Thyroid gland (tissue), 4 donors: ENCODE data around the gene NFIA. TPM values are rescaled to one million over a fixed set of nuclear protein-coding genes. Genes with fewer than 3 reads are reported as not detected.
"Not testable (repeated sequence)": the region's sequence is repeated elsewhere in the genome, so short reads cannot be mapped to it uniquely, and the experiment has no call there.

Experiments used
- DNase-seq, 2 donors: peaks; one replicate each; pipeline ENCODE4 v3.0.0-alpha.2; 2019
- H3K27ac ChIP-seq, 3 donors: fragments of 200-600 bp; sonication (generic); 1 replicate in 2 of 3; 2 replicates in 1 of 3; pipeline ENCODE4 v1.5.1; 2016 to 2019; ENCODE audit warnings: mild to moderate bottlenecking in 1 of 3, moderate library complexity in 1 of 3
- H3K27me3 ChIP-seq: fragments of 200-600 bp; sonication (generic); one replicate; pipeline ENCODE4 v1.5.1; 2019
- H3K36me3 ChIP-seq, 2 donors: fragments of 200-600 bp; sonication (generic); one replicate each; pipeline ENCODE4 v1.5.1; 2016 to 2019
- H3K4me1 ChIP-seq, 2 donors: fragments of 200-600 bp; sonication (generic); one replicate each; pipeline ENCODE4 v1.5.1; 2017 to 2019
- H3K4me3 ChIP-seq, 3 donors: fragments of 200-600 bp; sonication (generic); replicated peaks in 1 of 3; 1 replicate in 2 of 3; 2 replicates in 1 of 3; pipeline ENCODE4 v1.5.1; 2016; ENCODE audit warnings: mild to moderate bottlenecking in 1 of 3
- H3K9me3 ChIP-seq: fragments of 200-600 bp; sonication (generic); one replicate; pipeline ENCODE4 v1.5.1; 2017
- POLR2A ChIP-seq, 2 donors: fragments of 450-650 bp; IDR thresholded peaks; one replicate each; pipeline ENCODE4 v1.6.1; 2017; ENCODE audit warnings: antibody characterized with exemption in 2 of 2, mild to moderate bottlenecking in 2 of 2, moderate library complexity in 1 of 2
- WGBS, 2 donors: methylation state at CpG; one replicate each; pipeline ENCODE4 v1.1.5; 2017; 5-methylcytosine and 5-hydroxymethylcytosine counted together
- intact Hi-C: fragments of 100-400 bp; cut with DNase I; formaldehyde crosslinking; loops from one replicate; pipeline ENCODE4 v1.15.1; 2023
- total RNA-seq, 4 donors: library from RNA; depleted of rRNA; stranded (reverse); fragments of >200 nt; gene quantifications; one replicate each; pipeline ENCODE4 v1.2.3, GENCODE V29; 2016
- TF ChIP-seq, protein P1 (sequence below), 6 experiments: fragments of 200-600 bp in 3 of 6; fragments of 450-650 bp in 3 of 6; sonication (generic) in 3 of 6; IDR thresholded peaks; one replicate each; pipeline ENCODE4 v1.5.1; 2016 to 2019; ENCODE audit warnings: antibody characterized with exemption in 6 of 6, mild to moderate bottlenecking in 2 of 6, inconsistent platforms in 1 of 6, moderate library complexity in 1 of 6

The NFIA gene
- total RNA-seq, 4 donors from 2014 or later = 105 to 149 (median 118) TPM

DNA sequence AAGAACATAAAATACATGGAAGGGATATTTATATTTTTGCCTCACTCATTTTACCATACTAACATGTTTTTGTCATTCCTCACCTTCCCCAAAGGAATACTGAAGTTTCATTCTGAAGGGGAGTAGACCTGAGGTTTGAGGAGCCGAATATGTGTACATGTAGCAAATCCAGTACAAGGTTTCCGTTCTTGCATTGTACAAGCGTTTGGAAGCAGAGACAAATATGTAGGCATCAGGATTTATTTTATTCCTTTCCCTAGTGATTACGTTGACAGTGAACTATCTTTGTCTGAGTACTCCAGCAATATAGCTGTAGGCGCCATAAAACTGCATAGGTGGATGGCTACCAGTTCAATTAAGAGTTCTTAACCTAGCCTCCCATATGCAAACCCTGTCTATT lies 191.5 kb downstream of the NFIA start:
- WGBS, 2 donors = 95% methylated on average over 5 of the region's 5 CpGs
- TF ChIP-seq, protein P1, sequence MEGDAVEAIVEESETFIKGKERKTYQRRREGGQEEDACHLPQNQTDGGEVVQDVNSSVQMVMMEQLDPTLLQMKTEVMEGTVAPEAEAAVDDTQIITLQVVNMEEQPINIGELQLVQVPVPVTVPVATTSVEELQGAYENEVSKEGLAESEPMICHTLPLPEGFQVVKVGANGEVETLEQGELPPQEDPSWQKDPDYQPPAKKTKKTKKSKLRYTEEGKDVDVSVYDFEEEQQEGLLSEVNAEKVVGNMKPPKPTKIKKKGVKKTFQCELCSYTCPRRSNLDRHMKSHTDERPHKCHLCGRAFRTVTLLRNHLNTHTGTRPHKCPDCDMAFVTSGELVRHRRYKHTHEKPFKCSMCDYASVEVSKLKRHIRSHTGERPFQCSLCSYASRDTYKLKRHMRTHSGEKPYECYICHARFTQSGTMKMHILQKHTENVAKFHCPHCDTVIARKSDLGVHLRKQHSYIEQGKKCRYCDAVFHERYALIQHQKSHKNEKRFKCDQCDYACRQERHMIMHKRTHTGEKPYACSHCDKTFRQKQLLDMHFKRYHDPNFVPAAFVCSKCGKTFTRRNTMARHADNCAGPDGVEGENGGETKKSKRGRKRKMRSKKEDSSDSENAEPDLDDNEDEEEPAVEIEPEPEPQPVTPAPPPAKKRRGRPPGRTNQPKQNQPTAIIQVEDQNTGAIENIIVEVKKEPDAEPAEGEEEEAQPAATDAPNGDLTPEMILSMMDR (IDR thresholded peaks at IDR 0.05) = no peak
- TF ChIP-seq POLR2A (IDR thresholded peaks at IDR 0.05) = no peak
- intact Hi-C loops = no loop called here
- H3K4me1 ChIP-seq = peaks cover 39 to 49% of the 10 kb centered on the region in 2 donors
- H3K36me3 ChIP-seq = no peaks in the 10 kb centered on the region
- DNase-seq = no peak
- H3K4me3 ChIP-seq = no peak overlapping the region
- no peaks in the 10 kb centered on the region for H3K27me3 ChIP-seq
- peak overlapping the region in 2 of 3 donors; percentile 29 to 56 for H3K27ac ChIP-seq
- no peaks in the 10 kb centered on the region for H3K9me3 ChIP-seq

DNA sequence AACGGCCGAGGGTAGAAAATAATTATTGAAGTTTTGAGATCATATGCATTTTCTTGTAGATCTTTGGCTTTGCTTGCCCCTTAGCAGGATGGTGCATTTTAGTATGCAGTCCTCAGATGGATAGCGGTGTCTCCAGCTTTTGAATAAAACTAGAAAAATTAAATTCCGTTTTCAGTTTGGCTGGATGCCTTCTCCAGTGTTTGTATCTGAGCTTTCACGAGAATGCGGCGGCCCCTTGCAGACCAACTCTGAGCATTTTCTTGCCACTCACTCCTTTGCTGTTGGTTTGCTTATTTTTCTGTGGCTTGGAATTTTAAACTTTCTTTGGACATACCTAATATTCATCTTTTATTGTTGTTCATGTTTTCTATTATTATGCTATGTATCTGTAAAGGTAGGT lies 192.6 kb downstream of the NFIA start:
- Histone ChIP-seq H3K4me1 (peaks cover 33 to 41% of the 10 kb centered on the region in 2 donors), H3K27ac (peak overlapping the region; percentile 7 to 56 (median 27)), H3K4me3 (no peak overlapping the region), H3K36me3 (no peaks in the 10 kb centered on the region), H3K27me3 (no peaks in the 10 kb centered on the region), H3K9me3 (no peaks in the 10 kb centered on the region)
- WGBS, 2 donors = 67 to 72% methylated on average over 7 of the region's 7 CpGs
- peak; percentile 23 to 31 for DNase-seq
- TF ChIP-seq, protein P1 (IDR thresholded peaks at IDR 0.05) = no peak
- no peak for TF ChIP-seq POLR2A (IDR thresholded peaks at IDR 0.05)
- intact Hi-C loops = no loop called here

DNA sequence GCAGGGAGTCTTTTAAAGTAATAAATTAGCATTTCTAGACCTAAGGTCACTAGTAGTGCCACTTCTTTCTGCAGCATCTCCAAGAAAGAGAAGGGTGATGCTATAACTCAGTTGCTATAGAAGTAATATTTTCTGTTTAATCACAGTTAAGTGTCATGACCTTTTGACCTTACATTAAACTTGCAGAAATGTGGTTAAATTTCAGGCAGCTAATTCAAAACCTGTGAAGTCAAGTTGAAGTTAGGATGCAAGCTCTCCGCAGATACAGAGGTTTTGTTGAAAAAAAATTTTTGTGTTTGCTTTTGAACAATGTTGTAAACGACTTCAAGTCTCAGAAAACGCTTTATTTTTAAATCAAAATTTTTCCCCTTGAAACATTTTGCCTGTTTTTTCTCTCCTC lies 193.9 kb downstream of the NFIA start:
- DNase-seq = no peak
- Histone ChIP-seq H3K4me1 (peaks cover 29 to 40% of the 10 kb centered on the region in 2 donors), H3K27ac (no peak overlapping the region)

DNA sequence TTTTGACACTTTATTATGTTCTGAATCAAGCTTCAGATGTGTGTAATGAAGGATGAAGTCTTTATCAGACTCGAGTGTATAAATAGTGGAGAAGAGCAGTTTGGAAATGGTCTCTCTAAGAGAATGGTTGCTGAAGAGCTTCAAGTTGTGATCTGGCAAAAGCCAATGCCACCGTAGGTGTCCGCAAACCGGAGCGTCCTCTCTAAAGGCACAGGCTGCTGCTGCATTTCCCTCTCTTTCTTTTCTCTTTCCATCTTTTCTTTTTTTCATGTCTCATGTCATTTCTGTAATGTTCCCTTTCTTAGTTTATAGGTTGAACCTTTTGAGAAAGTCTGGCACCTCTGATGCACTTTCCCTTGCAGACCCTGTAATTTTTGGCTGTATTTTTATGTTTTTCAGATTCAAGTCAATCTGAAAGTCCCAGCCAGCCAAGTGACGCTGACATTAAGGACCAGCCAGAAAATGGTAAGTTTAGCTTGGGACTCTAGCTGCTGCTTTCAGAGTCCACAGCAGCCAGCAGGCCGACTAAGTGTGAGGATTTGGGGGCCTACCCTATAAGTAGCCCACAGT lies 194.8 kb downstream of the NFIA start:
- no peak for DNase-seq
- Histone ChIP-seq H3K36me3 (no peaks in the 10 kb centered on the region), H3K27ac (peak overlapping the region in 1 of 3 donors; percentile 57), H3K27me3 (no peaks in the 10 kb centered on the region), H3K4me1 (peaks cover 29 to 41% of the 10 kb centered on the region in 2 donors), H3K9me3 (no peaks in the 10 kb centered on the region), H3K4me3 (no peak overlapping the region)
- TF ChIP-seq POLR2A (IDR thresholded peaks at IDR 0.05) = no peak
- TF ChIP-seq, protein P1 (IDR thresholded peaks at IDR 0.05) = no peak
- 57 to 73% methylated on average over 7 of the region's 7 CpGs for WGBS, 2 donors
- intact Hi-C loops = no loop called here

More for the DNA sequence above, 193.9 kb downstream of the NFIA start:
- no peak overlapping the region for H3K4me3 ChIP-seq
- no peaks in the 10 kb centered on the region for H3K36me3 ChIP-seq
- intact Hi-C loops = no loop called here
- H3K27me3 ChIP-seq = no peaks in the 10 kb centered on the region
- H3K9me3 ChIP-seq = no peaks in the 10 kb centered on the region
- 90 to 91% methylated on average over 3 of the region's 3 CpGs for WGBS, 2 donors
- no peak for TF ChIP-seq POLR2A (IDR thresholded peaks at IDR 0.05)
- TF ChIP-seq, protein P1 (IDR thresholded peaks at IDR 0.05) = no peak

DNA sequence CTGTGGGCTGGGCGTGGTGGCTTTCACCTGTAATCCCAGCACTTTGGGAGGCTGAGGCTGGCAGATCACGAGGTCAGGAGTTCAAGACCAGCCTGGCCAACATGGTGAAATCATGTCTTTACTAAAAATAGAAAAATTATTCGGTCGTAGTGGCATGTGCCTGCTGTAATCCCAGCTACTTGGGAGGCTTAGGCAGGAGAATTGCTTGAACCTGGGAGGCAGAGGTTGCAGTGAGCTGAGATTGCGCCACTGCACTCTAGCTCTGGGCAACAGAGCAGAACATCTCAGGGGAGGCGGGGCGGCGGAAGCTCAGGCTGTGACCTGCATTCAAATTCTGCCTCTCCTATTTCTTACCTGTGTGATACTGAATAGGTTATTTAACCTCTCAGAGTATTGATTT lies 196.1 kb downstream of the NFIA start:
- peaks cover 29 to 35% of the 10 kb centered on the region in 2 donors for H3K4me1 ChIP-seq
- H3K9me3 ChIP-seq, H3K27me3 ChIP-seq, H3K27ac ChIP-seq, DNase-seq, H3K36me3 ChIP-seq, H3K4me3 ChIP-seq, intact Hi-C loops: not testable (repeated sequence)
- 94 to 96% methylated on average over 8 of the region's 8 CpGs for WGBS, 2 donors
